ENCODE measurements around the gene LOXHD1.

GRCh38 chr18:46516555-46516954 is 140.5 kb downstream of the LOXHD1 start:
- no peak for TF ChIP-seq CTCF (IDR thresholded peaks at IDR 0.05)
- no peak for TF ChIP-seq ZFX (IDR thresholded peaks at IDR 0.05; ENCODE audit: borderline replicate concordance)
